Heart left ventricle (tissue), 13 donors: ENCODE results near the gene ATPAF1.

Source experiments
- POLR2A ChIP-seq, 2 donors: fragments of 450-650 bp; IDR thresholded peaks; one replicate each; pipeline ENCODE4 v1.6.1; 2017; ENCODE audit warnings: antibody characterized with exemption in 2 of 2, mild to moderate bottlenecking in 2 of 2, moderate library complexity in 2 of 2
- TF ChIP-seq, protein P1 (sequence below), 12 donors: fragments of 200-600 bp; sonication (generic) in 4 of 12; IDR thresholded peaks; one replicate each; pipeline versions ENCODE4 v1.5.0 to v1.8.0; 2018 to 2022; ENCODE audit warnings: antibody characterized with exemption in 12 of 12, mild to moderate bottlenecking in 5 of 12
- donor health status: ischemic (EF 13 %, LVEDD 7.1; RV severe dilation, severe dysfunction).
- donor health status: DM: no; HTN: yes; CAD: no.
- donor health status: DM: no; HTN: no; CAD: no.
- donor health status: ischemic (EF 25% LVEDD 6.9; RV normal size, moderate dysfunction).
- donor health status: ischemic (EF 25% LVEDD 5.7; RV mildly dilated, moderate dysfunction).
- donor health status: ischemic (EF 35%, LVEDD 5.7; RV mildly dilated, moderate dysfunction).
- donor health status: nonischemic (EF 11% LVEDD 7.7; RV severe dilation, severe dysfunction).
- donor health status: DM: yes; HTN: yes; CAD: no.
- donor health status: PGD.
- donor health status: ischemic (EF 29% LVEDD 5.4; RV normal size, mild dysfunction).
- donor health status: nonischemic (EF 23%, LVEDD 6.1; RV moderate dilation, normal function).

DNA sequence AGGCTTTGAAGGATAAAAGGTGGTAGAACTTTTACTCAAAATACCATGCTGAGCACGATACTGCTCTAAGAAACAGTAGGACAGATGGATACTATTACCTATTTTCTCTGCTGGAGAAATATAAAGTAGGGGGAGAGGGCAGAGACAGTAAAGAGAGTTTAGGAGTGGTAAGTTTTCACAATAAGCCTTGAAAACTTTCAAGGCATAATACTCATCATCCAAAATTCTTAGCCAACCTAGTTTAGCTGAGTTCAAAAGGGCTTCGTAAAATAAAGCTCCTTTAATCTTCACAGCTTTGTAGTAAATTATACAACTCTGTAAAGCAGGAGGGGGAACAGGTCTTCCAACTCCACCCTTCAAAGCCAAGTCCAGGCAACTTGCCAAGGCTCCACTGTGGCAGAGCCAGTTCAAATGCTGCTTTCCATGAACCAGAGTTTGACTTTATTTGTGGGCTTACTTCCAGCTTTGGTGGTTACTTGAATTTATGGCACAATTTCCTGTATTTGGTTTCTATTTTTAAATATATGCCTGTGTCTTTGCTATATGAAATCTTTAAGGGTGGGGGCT lies 19.0 kb upstream of the ATPAF1 start:
- TF ChIP-seq, protein P1, sequence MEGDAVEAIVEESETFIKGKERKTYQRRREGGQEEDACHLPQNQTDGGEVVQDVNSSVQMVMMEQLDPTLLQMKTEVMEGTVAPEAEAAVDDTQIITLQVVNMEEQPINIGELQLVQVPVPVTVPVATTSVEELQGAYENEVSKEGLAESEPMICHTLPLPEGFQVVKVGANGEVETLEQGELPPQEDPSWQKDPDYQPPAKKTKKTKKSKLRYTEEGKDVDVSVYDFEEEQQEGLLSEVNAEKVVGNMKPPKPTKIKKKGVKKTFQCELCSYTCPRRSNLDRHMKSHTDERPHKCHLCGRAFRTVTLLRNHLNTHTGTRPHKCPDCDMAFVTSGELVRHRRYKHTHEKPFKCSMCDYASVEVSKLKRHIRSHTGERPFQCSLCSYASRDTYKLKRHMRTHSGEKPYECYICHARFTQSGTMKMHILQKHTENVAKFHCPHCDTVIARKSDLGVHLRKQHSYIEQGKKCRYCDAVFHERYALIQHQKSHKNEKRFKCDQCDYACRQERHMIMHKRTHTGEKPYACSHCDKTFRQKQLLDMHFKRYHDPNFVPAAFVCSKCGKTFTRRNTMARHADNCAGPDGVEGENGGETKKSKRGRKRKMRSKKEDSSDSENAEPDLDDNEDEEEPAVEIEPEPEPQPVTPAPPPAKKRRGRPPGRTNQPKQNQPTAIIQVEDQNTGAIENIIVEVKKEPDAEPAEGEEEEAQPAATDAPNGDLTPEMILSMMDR (IDR thresholded peaks at IDR 0.05) = no peak
- no peak for TF ChIP-seq POLR2A (IDR thresholded peaks at IDR 0.05)
